Progenitor cell of endocrine pancreas (in vitro differentiated cells): ENCODE data around the gene ARHGEF28. TPM values are rescaled to one million over a fixed set of nuclear protein-coding genes. Genes with fewer than 3 reads are reported as not detected.

Source experiments
- DNase-seq: peaks from one replicate; pipeline ENCODE4 v3.0.0; 2021; ENCODE audit warnings: low spot score; ENCODE audit not compliant: unreplicated experiment
- H3K27ac Mint-ChIP-seq: 2 replicates; pipeline ENCODE4 v1.8.0; 2021; ENCODE audit warnings: mild to moderate bottlenecking, moderate library complexity, mixed read lengths
- H3K27me3 Mint-ChIP-seq: 2 replicates; pipeline ENCODE4 v1.8.0; 2021; ENCODE audit warnings: mixed read lengths
- H3K36me3 Mint-ChIP-seq: 2 replicates; pipeline ENCODE4 v1.8.0; 2022; ENCODE audit warnings: mixed read lengths; ENCODE audit not compliant: insufficient read depth
- H3K4me1 Mint-ChIP-seq: 2 replicates; pipeline ENCODE4 v1.8.0; 2021; ENCODE audit warnings: low read depth, mixed read lengths
- H3K4me3 Mint-ChIP-seq: 2 replicates; pipeline ENCODE4 v1.8.0; 2021; ENCODE audit warnings: low read depth, mild to moderate bottlenecking, moderate library complexity, mixed read lengths
- H3K9me3 Mint-ChIP-seq: 2 replicates; pipeline ENCODE4 v1.8.0; 2021; ENCODE audit warnings: low read depth, mixed read lengths
- total RNA-seq: library from RNA; stranded (reverse); gene quantifications from 2 replicates; pipeline ENCODE4 v1.2.1, GENCODE V29; 2021
- TF ChIP-seq, protein P1 (sequence below): fragments of 200-600 bp; sonication (generic); IDR thresholded peaks from one replicate; pipeline ENCODE4 v1.5.0; 2021; ENCODE audit warnings: antibody characterized with exemption, mild to moderate bottlenecking; ENCODE audit not compliant: unreplicated experiment

The ARHGEF28 gene
- total RNA-seq, 1 donor from 2014 or later: 15.0 TPM

GRCh38 chr5:73954381-73954780 is 328.4 kb downstream of the ARHGEF28 start:
- no peak for DNase-seq
- TF ChIP-seq, protein P1, sequence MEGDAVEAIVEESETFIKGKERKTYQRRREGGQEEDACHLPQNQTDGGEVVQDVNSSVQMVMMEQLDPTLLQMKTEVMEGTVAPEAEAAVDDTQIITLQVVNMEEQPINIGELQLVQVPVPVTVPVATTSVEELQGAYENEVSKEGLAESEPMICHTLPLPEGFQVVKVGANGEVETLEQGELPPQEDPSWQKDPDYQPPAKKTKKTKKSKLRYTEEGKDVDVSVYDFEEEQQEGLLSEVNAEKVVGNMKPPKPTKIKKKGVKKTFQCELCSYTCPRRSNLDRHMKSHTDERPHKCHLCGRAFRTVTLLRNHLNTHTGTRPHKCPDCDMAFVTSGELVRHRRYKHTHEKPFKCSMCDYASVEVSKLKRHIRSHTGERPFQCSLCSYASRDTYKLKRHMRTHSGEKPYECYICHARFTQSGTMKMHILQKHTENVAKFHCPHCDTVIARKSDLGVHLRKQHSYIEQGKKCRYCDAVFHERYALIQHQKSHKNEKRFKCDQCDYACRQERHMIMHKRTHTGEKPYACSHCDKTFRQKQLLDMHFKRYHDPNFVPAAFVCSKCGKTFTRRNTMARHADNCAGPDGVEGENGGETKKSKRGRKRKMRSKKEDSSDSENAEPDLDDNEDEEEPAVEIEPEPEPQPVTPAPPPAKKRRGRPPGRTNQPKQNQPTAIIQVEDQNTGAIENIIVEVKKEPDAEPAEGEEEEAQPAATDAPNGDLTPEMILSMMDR: no peak
- H3K9me3 Mint-ChIP-seq: no peaks in the 10 kb centered on the region
- H3K27me3 Mint-ChIP-seq: no peaks in the 10 kb centered on the region
- H3K4me3 Mint-ChIP-seq: no peak overlapping the region
- no peaks in the 10 kb centered on the region for H3K4me1 Mint-ChIP-seq
- no peaks in the 10 kb centered on the region for H3K36me3 Mint-ChIP-seq
- H3K27ac Mint-ChIP-seq: no peak overlapping the region

GRCh38 chr5:73955271-73955846 is 329.4 kb downstream of the ARHGEF28 start:
- H3K36me3 Mint-ChIP-seq: no peaks in the 10 kb centered on the region
- no peak overlapping the region for H3K27ac Mint-ChIP-seq
- no peak overlapping the region for H3K4me3 Mint-ChIP-seq
- no peaks in the 10 kb centered on the region for H3K9me3 Mint-ChIP-seq
- no peak for DNase-seq
- no peaks in the 10 kb centered on the region for H3K4me1 Mint-ChIP-seq
- no peaks in the 10 kb centered on the region for H3K27me3 Mint-ChIP-seq
- TF ChIP-seq, protein P1: no peak

DNA sequence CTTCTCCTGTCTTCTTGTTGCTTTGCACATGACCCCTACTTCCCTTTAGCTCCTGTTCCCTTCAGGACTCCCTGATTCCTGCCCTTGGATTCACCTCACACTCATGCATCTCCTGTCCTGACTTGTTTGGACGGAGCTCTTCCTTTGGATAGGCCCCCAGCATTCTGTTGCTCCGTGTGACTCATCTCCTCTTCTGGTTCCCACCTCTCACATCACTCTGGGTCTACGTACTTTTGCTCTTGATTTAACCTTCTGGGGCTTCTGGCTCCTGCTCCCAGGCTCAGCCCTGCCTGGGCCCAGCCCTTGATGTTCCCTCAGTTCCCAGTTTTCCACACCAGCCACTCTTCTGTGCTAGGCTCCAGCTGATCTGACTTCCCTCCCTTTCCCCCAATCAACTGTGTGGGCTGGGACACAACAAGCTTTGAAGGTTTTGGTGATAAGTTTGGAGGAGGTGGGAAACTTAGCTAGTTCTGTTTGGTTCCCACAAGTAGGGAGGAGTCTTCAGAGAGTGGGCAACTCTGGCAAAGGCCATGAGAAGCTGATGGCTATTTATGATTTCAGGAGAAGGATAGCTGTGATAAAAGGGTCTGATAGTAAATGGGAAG is 331.5 kb downstream of the ARHGEF28 start:
- no peaks in the 10 kb centered on the region for H3K36me3 Mint-ChIP-seq
- H3K4me3 Mint-ChIP-seq: no peak overlapping the region
- DNase-seq: no peak
- H3K27ac Mint-ChIP-seq: no peak overlapping the region
- no peaks in the 10 kb centered on the region for H3K27me3 Mint-ChIP-seq
- H3K4me1 Mint-ChIP-seq: no peaks in the 10 kb centered on the region
- H3K9me3 Mint-ChIP-seq: no peaks in the 10 kb centered on the region
- TF ChIP-seq, protein P1: no peak

- Mint-ChIP-seq H3K4me3 (no peak overlapping the region), H3K9me3 (no peaks in the 10 kb centered on the region), H3K27me3 (no peaks in the 10 kb centered on the region), H3K27ac (no peak overlapping the region), H3K36me3 (no peaks in the 10 kb centered on the region), H3K4me1 (no peaks in the 10 kb centered on the region)
- no peak for DNase-seq
- TF ChIP-seq, protein P1: no peak
Observed at GRCh38 chr5:73958037-73958436, 332.0 kb downstream of the ARHGEF28 start.

- Mint-ChIP-seq H3K4me3 (no peak overlapping the region), H3K27me3 (peaks cover 4% of the 10 kb centered on the region), H3K9me3 (no peaks in the 10 kb centered on the region), H3K36me3 (no peaks in the 10 kb centered on the region), H3K27ac (no peak overlapping the region), H3K4me1 (no peaks in the 10 kb centered on the region)
- TF ChIP-seq, protein P1: no peak
- no peak for DNase-seq
Observed at GRCh38 chr5:73960023-73960422, 334.0 kb downstream of the ARHGEF28 start.
